Astrocyte (in vitro differentiated cells and primary cell): ENCODE data around the gene KCNN4.

Experiments
- EZH2 ChIP-seq: IDR thresholded peaks from 2 replicates; pipeline ENCODE4 v1.6.1; 2012; ENCODE audit warnings: mild to moderate bottlenecking, low read length, inconsistent platforms; ENCODE audit not compliant: insufficient read depth
- TF ChIP-seq, protein P1 (sequence below): IDR thresholded peaks from 2 replicates; pipeline ENCODE4 v1.5.1; 2011; ENCODE audit warnings: low read depth, mild to moderate bottlenecking, inconsistent platforms, low read length, moderate library complexity; ENCODE audit not compliant: insufficient read depth

DNA sequence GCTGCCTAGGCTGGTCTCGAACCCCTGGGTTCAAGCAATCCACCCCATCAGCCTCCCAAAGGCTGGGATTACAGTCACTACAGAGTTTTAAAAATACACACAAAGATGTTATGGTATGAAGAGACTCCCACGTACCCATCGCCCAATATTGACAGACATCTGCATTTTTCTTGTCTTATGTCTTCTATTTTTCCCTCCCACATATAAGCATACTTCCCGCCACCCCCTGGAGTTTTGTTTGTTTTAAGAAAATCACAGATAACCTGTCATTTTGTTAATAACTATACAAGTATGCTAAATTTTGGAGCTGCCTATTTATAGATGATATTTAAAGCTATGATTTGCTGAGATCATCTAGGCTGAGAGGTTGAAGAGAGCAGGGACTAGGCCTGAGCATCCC, 19.8 kb downstream of the KCNN4 start:
- TF ChIP-seq, protein P1, sequence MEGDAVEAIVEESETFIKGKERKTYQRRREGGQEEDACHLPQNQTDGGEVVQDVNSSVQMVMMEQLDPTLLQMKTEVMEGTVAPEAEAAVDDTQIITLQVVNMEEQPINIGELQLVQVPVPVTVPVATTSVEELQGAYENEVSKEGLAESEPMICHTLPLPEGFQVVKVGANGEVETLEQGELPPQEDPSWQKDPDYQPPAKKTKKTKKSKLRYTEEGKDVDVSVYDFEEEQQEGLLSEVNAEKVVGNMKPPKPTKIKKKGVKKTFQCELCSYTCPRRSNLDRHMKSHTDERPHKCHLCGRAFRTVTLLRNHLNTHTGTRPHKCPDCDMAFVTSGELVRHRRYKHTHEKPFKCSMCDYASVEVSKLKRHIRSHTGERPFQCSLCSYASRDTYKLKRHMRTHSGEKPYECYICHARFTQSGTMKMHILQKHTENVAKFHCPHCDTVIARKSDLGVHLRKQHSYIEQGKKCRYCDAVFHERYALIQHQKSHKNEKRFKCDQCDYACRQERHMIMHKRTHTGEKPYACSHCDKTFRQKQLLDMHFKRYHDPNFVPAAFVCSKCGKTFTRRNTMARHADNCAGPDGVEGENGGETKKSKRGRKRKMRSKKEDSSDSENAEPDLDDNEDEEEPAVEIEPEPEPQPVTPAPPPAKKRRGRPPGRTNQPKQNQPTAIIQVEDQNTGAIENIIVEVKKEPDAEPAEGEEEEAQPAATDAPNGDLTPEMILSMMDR = no peak
- TF ChIP-seq EZH2 = no peak
